Measurements from ENCODE around the gene CCDC178. TPM values are rescaled to one million over a fixed set of nuclear protein-coding genes. Genes with fewer than 3 reads are reported as not detected.

Gene CCDC178
- total RNA-seq, 1 donor from 2014 or later = 2.8 TPM

DNA sequence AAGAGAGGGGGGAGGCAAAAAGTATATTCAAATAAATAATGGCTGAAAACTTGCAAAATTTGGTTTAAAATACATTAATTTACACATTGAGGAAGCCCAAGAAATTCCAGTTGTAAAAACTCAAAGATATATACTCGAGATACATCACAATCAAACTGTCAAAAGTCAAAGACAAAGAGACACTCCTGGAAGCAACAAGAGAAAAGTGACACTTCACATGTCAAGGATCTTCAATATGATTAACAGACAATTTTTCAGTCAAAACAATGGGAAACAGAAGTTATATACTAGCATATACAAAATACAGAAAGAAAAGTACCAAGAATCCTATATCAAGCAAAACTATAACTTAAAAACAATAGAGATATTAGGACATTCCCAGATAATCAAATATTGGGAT, 170.2 kb downstream of the CCDC178 start:
- no peak overlapping the region for H3K27ac Mint-ChIP-seq
- H3K27me3 Mint-ChIP-seq = no peaks in the 10 kb centered on the region

GRCh38 chr18:33269223-33269622, 171.3 kb downstream of the CCDC178 start:
- no peak for TF ChIP-seq CTCF (conservative IDR thresholded peaks at IDR 0.05)
- Mint-ChIP-seq H3K36me3 (no peaks in the 10 kb centered on the region), H3K27me3 (no peaks in the 10 kb centered on the region), H3K4me3 (no peak overlapping the region), H3K9me3 (no peaks in the 10 kb centered on the region), H3K27ac (no peak overlapping the region), H3K4me1 (ENCODE audit: unreplicated experiment) (no peaks in the 10 kb centered on the region)
- no peak for DNase-seq (ENCODE audit: extremely low spot score, unreplicated experiment)

More for the DNA sequence above, 170.2 kb downstream of the CCDC178 start:
- H3K4me1 Mint-ChIP-seq (ENCODE audit: unreplicated experiment) = no peaks in the 10 kb centered on the region
- H3K9me3 Mint-ChIP-seq = no peaks in the 10 kb centered on the region
- no peaks in the 10 kb centered on the region for H3K36me3 Mint-ChIP-seq
- DNase-seq (ENCODE audit: extremely low spot score, unreplicated experiment) = no peak
- no peak for TF ChIP-seq CTCF (conservative IDR thresholded peaks at IDR 0.05)
- no peak overlapping the region for H3K4me3 Mint-ChIP-seq

DNA sequence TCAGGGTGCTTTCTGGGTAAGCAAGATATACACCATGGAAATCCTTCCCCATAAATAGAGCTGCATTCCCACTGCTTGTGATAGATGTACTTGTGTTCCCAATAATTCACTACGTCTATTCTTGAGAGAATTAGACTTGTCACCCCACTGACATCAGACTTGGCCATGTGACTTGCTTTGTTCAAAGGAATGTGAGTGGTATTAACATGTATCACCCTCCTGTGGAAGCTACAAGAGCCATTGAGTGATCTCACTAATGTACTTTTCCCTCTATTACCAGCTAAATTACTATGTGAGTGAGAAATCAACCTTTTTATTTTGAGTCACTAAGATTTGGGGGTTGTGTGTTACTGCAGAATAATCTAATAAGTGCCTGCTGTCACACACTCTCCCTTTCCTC, 176.0 kb downstream of the CCDC178 start:
- Mint-ChIP-seq H3K9me3 (no peaks in the 10 kb centered on the region), H3K4me1 (ENCODE audit: unreplicated experiment) (no peaks in the 10 kb centered on the region), H3K27me3 (no peaks in the 10 kb centered on the region), H3K27ac (no peak overlapping the region), H3K4me3 (no peak overlapping the region), H3K36me3 (no peaks in the 10 kb centered on the region)
- no peak for TF ChIP-seq CTCF (conservative IDR thresholded peaks at IDR 0.05)
- no peak for DNase-seq (ENCODE audit: extremely low spot score, unreplicated experiment)

DNA sequence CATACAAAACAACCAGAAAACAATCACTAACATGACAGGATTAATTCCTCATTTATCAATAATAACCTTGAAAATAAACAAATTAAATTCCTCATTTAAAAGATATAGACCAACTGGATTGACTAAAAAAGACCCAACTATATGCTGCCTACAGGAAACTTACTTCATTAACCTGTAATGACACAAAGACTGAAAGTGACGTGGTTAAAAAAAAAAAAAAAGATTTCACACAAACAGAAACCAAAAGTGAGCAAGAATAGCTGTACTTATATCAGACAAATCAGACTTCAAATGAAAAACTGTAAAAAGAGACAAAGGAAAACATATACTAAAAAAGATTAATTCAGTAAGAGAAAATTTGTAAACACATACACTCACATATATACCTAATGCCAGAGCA, 201.2 kb downstream of the CCDC178 start:
- no peak for TF ChIP-seq CTCF (conservative IDR thresholded peaks at IDR 0.05)
- Mint-ChIP-seq H3K9me3 (no peaks in the 10 kb centered on the region), H3K4me3 (no peak overlapping the region), H3K36me3 (no peaks in the 10 kb centered on the region), H3K27ac (no peak overlapping the region), H3K27me3 (no peaks in the 10 kb centered on the region), H3K4me1 (ENCODE audit: unreplicated experiment) (no peaks in the 10 kb centered on the region)
- DNase-seq (ENCODE audit: extremely low spot score, unreplicated experiment) = no peak

- H3K4me3 Mint-ChIP-seq = no peak overlapping the region
- no peak for DNase-seq (ENCODE audit: extremely low spot score, unreplicated experiment)
- peaks cover 6% of the 10 kb centered on the region for H3K4me1 Mint-ChIP-seq (ENCODE audit: unreplicated experiment)
- H3K27me3 Mint-ChIP-seq = no peaks in the 10 kb centered on the region
- no peaks in the 10 kb centered on the region for H3K9me3 Mint-ChIP-seq
- H3K36me3 Mint-ChIP-seq = no peaks in the 10 kb centered on the region
- H3K27ac Mint-ChIP-seq = no peak overlapping the region
- TF ChIP-seq CTCF (conservative IDR thresholded peaks at IDR 0.05) = peak; percentile 21
Observed at GRCh38 chr18:33232318-33232626, 208.2 kb downstream of the CCDC178 start.
